Daoy (cell line): Measurements from ENCODE around the gene GPC5. TPM values are rescaled to one million over a fixed set of nuclear protein-coding genes. Genes with fewer than 3 reads are reported as not detected.
"Not testable (repeated sequence)": the region's sequence is repeated elsewhere in the genome, so short reads cannot be mapped to it uniquely, and the experiment has no call there.

Experiments used
- DNase-seq: peaks from one replicate; pipeline ENCODE4 v3.0.0-alpha.2; 2015; ENCODE audit warnings: low read depth
- total RNA-seq: library from RNA; depleted of rRNA; stranded (reverse); fragments of >200 nt; shearing (Covaris generic); gene quantifications from 2 replicates; pipeline ENCODE4 v1.2.3, GENCODE V29; 2014

Gene GPC5
- total RNA-seq, 1 experiment from 2014 or later: 0.06 TPM

DNA sequence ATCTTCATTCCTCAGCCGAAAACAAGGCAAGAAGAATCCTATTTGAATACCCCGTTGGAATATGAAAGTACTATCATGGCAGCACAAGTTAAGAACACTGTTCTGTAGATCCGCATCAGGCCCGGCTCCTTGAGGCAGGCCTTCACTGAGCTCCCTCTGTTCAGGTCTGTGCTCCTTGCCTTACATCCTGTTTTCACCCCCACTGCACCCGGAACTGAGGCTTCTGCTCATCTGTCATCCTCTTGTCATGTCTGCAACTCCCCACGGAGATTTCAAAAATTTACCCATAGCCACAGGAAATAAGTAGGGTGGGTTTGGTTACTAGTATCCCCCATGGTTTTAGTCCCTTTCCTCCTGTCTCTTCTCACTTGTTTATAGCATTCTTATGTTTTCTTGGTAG lies 861.9 kb downstream of the GPC5 start:
- no peak for DNase-seq

DNA sequence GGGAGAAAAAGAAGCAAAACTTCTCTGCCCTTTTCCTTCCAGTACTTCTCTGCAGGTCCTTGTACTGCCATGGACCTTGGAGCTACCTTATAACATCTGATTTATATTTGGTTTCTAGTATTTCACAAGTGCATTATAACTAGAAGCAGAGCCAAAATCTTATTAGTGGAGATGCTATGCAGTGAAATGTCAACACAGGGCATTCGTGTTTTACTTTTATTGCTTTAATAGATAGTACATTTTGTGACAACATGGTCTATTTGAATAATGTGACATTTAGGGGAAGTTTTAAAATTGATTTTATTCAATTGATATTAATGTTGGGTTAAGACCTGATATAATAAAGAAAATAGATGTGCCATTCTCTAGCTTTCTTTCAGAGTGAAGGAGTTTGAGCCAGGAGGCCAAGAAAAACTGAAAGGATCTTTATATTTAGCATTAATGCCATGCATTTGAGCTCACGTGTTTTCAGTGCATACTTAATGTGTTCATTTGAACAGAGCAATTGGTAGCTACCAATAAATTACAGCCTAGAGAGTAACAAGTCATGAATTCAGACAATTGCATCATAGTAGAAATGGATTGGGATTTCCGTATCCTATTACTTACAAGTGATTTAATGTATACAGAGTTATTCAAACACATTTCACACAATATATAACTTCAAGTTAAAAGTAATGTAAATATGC lies 863.8 kb downstream of the GPC5 start:
- no peak for DNase-seq

DNA sequence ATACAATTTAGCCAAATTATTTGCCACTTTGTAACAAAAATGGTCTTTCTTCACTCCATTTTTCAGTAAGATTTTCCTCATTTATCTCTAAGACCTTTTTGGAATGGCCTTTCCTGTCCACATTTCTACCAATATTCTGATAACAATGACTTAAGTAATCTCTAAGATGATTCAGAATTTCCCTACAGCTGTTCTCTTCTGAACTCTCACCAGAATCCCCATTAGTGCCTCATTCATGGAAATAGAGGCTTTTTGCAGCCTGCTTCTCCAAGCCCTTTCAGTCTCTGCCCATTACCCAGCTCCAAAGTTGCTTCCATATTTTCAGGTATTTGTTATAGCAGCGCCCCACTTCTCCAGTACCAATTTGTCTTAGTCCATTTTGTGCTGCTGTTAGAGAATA lies 867.0 kb downstream of the GPC5 start:
- no peak for DNase-seq

DNA sequence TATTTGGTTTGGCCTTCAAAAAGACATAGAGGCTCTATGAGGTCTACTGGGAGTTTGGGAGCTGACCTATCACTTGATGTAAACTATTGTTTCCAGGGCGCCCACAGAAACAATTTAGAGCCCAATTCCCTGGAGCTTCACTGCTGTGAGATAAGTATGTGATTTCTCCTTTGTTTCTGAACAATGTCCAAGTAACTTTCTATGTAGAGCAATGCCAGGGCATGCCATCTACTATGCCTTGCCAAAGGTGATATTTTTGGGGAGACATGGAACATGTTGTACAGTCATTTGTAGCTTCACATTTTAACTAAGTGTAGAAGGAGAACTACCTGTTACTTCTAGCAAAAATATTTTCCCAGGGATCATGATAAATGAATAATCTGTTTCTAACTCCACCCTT lies 872.6 kb downstream of the GPC5 start:
- DNase-seq: no peak

DNA sequence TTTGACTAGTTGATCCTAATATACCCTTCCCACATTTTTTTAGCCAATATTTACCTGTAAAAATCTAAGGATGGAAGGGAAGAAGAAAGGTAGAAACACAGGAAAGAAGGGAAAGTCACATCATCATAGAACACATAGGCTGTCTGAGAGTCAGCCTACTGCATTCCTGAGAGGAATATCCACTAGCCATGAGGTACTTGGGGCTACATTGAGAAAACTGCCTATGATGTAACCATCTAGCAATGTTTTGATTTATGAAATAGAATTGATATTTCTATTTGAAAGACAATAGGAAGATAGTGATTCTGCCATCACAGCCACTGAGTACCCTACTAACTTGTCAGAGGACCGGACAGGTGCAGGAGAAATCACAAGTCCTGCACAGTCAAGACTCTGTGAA lies 873.8 kb downstream of the GPC5 start:
- no peak for DNase-seq

DNA sequence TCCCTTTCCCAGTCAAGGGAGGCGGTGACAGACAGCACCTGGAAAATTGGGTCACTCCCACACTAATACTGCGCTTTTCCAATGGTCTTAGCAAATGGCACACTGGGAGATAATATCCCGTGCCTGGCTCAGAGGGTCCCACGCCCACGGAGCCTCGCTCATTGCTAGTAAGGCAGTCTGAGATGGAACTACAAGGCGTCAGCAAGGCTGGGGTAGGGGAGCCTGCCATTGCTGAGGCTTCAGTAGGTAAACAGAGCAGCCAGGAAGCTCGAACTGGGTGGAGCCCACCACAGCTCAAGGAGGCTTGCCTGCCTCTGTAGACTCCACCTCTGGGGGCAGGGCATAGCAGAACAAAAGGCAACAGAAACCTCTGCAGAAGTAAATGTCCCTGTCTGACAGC lies 882.6 kb downstream of the GPC5 start:
- not testable (repeated sequence) for DNase-seq

DNA sequence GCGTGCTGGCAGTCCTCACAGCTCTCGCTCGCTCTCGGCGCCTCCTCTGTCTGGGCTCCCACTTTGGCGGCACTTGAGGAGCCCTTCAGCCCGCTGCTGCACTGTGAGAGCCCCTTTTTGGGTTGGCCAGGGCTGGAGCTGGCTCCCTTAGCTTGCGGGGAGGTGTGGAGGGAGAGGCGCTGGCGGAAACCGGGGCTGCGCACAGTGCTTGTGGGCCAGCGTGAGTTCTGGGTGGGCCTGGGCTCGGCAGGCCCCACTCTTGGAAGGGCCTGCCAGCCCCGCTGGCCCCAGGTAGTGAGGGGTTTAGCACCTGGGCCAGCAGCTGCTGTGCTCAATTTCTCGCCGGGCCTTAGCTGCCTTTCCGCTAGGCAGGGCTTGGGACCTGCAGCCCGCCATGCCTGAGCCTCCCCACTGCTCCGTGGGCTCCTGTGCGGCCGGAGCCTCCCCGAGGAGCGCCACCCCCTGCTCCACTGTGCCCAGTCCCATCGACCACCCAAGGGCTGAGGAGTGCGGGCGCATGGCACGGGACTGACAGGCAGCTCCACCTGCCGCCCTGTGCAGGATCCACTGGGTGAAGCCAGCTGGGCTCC lies 892.4 kb downstream of the GPC5 start:
- not testable (repeated sequence) for DNase-seq

DNA sequence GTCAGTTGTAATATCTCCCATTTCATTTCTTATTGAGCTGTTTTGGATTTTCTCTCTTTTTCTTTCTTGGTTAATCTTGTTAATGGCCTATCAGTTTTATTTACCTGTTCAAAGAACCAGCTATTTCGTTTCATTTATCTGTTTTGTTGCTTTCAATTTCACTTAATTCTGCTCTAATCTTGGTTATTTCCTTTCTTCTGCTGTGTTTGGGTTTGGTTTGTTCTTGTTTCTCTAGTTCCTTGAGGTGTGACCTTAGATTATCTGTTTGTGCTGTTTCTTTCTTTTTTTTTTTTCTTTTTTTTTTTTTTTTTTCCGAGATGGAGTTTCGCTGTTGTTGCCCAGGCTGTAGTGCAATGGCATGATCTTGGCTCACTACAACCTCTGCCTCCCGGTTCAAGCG lies 896.1 kb downstream of the GPC5 start:
- DNase-seq: not testable (repeated sequence)

DNA sequence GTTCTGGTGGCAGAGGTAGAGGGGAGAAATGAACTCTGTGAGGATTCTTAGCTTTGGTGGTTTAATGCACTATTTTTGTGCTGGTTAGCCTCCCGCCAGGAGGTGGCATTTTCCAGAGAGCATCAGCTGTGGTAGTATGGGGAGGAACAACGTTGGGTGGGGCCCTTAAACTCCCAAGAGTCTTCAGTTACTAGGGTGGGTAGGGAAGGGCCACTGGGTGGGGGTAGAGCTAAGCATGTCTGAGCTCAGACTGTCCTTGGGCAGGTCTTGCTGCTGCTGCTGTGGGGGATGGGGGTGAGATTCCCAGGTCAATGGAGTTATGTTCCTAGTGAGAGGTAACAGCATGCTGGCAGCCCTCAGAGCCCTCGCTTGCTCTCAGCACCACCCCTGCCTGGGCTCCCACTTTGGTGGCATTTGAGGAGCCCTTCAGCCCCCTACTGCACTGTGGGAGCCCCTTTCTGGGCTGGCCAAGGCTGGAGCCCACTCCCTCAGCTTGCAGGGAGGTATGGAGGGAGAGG lies 897.8 kb downstream of the GPC5 start:
- DNase-seq: not testable (repeated sequence)

DNA sequence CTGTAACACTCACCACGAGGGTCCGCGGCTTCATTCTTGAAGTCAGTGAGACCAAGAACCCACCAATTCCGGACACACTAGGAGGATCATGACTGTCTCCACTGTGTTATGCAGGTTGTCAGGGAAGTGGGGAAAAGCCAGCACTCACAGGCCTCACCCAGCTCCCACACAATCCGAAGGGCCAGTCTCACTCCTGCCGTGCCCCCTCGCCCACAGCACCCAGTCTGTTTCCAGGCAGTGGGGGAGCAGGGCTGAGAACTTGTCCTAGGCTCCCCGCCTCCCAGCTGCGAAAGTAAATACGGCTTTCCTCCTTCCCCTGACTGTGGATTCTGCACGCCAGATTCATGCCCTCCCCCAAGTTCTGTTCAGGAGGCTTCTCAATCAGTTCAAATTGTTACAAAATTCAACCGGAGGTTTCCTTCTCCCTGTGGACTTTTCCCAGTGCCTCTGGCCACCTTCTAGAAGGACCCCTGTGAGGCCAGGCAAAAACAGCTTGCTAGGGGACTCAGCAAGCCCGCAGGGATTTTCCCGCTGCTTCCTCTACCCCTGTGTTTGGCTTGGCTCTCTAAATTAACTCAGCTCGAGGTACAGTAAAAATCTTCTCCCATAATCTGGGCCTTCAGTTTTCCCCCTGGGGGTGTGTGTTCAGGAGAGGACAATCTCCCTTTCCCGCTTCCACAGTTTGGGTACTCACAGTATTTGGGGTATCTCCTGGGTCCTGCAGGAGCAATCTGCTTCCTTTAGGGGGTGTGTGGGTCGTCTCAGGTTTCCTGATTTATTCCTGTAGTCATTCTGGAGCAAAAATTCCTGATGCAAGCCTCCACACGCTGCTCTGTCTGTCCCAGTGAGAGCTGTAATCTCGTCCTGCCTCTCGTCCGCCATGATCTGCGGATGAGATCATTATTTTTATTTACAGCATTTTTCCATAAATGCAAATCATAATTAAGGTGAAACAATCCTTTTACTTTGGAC lies 899.8 kb downstream of the GPC5 start:
- DNase-seq: no peak

DNA sequence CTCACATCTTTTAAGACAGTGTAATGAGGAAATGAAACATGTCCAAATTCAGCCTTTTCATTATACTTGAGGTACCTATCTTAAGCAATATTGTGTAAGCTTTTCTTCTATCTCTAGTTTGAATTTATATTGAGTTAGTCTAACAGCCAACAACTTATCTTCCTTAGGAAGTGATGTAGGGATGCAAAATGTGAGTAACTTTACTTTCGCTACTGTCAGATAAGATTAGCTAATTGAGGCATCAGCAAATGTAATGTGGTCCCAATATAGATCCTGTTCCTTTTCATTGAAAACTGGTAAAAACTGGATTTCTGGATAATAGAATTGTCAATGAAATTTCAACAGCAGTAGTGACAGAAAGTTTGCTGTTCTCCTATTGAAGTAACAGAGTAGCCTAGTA lies 902.2 kb downstream of the GPC5 start:
- DNase-seq: no peak

DNA sequence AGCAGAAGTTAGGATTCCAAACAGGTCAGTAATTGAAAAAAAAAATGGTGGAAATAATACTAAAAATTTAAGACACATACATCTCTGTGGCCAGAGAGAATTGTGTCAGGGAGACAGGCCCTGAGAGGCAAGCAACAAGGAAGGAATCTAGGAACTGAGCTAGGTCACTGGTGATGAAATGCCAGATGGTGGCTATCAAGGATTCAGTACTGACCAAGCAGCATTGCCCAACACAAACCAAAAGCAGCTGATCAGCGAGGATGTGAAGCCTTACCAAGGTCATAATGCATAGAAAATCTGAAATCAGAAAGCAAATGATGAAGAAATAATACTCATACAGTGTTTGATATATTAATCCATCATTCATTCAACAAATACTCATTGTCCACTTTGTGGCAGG lies 905.0 kb downstream of the GPC5 start:
- no peak for DNase-seq

DNA sequence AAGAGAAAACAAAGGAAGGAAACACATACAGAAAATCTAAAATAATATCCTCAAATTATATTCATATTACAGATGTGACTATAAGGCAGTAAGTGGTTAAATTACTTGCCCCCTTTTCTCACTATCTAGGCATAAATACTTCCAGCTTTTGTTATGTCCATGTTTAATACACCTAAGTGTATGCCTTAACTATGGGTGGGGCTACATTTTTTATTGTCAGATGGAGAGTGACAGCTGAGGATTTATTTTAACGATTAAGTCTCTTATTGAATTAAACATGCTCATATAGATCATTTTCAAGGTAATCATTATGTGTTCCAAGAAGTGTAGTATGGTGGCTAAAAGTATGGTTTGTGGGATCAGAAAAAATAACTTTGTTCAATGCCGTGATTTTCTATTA lies 909.3 kb downstream of the GPC5 start:
- no peak for DNase-seq

DNA sequence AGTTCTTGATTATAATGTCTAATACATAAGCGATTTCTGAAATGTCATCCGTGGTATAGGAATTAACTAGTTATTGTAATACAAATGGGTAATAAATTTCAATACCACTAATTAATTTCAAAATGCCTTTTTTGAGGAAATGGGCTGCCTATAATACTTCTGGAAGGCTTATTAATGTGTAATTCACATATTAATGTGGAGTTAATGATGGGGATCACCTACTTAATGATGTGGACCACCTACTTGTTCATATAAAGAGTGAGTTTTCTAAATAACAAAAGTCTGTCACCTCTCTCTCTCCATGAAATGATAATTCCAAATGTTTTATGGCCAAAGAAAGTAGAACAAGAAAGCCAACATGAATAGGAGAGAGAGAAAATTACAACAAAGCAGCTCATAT lies 914.4 kb downstream of the GPC5 start:
- no peak for DNase-seq

DNA sequence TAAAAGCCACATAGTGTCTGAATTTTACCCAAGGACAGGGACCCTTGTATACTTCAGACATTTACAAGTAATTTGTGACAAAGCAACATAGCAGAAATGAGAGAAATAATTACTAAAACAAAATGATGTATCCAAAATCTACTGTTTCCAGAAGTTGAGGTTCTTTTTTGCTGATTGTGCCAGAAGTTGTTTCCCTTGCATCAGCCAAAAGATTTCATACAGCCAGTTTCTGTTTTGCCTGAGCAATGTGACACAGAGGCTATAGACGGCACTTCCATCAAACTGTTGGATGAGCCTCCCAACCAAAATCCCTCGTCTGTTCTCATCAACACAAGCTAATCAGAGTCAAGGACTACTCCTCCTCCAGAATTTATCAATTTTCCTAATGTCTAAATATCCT lies 915.0 kb downstream of the GPC5 start:
- DNase-seq: no peak

DNA sequence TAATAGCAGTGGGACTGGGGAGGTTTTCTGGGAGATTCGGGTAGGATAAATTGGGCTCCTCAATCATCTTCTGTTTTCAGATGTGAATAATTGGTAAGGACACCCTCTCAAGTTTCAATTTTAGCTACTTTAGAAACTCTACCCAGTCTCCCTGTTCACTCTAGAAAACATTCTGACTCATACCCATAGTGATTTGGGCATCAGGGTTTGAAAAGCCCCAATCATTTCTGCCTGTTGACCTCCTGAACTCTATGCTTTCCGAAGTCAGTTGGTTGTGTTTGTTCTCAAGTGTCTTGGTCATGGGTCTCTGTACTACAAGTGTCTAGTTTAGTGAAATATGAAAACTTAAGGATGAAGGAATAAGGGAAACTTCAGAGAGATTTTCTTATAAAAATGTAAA lies 916.8 kb downstream of the GPC5 start:
- DNase-seq: no peak

DNA sequence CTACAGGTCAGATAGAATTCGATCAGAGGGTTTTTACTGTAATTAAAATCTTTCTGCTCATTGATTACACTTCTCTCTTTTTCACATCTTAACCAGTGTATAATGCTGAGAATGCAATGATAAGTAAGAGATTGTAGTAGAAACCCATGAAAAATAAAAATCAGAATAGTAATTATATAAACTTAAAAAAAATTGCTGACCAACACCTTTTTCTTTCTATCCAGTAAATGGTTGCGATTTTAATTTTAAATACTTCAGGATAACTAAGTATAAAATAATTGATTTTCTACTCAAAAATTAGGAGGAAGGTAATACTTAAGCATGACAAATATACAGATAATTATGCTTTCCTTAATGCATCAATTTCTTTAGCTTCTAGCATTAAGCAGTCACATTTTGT lies 917.6 kb downstream of the GPC5 start:
- no peak for DNase-seq

DNA sequence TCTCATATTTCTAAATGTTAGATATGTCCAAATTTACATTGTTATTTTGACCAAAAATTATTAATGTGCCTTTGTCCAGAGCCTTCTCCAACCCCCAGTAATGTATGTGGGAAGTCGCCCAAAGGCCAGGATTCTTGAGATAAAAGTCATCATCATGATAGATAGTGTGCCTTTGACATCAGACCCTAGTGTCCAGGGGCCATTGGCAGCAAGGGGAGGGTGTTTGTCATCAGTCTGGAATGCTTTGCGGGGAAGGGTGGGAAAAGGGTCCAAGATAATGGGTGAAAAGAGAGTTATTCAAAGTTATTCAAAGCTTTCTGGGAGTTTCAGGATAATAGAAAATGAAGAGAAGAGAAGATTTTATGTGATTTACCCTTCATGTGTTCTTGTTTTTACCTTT lies 918.6 kb downstream of the GPC5 start:
- DNase-seq: no peak

DNA sequence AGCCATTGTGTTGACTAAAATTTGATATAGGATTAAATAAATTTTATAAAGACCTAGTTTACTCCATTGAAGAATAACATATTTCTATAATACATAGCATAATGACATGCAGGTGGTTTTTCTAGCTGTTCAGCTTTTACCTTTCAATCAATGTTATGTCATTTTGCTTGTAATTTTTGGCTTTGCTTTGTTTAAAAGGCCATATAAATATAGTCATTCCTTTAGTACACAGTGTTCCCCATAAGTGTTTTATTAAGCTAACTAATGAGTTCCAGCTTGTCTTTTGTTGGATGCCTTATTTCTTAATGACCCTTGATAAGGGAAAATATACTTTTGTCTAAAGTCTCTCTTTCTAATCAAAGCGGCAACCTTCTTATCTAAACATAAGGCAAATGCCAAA lies 921.9 kb downstream of the GPC5 start:
- no peak for DNase-seq

DNA sequence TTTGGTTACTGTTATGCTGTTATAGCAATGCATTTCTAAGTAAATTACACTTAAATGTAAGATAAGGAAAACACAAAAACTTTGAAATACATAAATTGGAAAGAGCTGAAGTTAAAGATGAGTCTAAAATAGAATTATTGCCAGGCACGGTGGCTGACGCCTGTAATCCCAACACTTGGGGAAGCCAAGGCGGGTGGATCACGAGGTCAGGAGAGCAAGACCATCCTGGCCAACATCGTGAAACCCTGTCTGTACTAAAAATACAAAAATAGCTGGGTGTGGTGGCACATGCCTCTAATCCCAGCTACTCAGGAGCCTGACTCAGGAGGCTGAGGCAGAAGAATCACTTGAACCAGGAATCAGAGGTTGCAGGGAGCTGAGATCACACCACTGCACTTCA lies 922.8 kb downstream of the GPC5 start:
- no peak for DNase-seq

DNA sequence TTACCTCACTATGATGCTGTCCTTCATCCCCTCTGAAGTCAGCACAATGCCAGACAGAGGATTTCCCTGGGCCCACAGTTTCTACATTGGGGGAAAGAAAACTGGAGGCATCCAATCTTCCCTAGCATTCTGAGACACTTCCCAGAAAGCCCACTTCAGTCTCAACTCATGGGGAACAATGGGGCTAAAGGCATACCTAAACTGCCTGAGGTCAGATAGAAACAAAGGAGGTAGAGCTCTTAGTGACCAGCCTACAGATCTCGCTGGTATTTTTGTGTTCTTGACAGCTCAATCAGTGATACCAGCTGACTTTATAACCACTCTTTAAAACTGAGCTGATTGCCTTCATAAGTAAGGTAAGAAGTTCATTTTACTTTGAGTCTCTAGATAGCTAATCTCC lies 947.2 kb downstream of the GPC5 start:
- no peak for DNase-seq

DNA sequence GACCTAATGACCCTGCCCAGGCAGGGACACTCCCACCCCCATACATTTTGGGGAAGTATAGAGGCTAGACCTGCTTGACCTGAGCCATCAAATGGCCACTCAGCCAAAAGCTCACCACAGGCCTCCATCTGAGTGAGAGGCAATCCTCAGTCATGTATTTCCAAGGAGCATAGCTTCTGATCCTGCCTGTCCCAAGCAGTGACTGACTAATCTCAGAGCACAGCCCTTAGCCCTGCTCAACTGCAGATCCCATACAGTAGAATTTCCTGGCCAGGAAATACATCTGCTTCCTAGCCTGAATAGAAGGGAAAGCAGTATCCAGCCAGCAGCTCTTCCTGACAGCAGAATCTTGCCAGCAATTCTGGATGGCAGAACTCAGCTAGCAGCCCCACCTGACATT lies 947.6 kb downstream of the GPC5 start:
- DNase-seq: no peak

DNA sequence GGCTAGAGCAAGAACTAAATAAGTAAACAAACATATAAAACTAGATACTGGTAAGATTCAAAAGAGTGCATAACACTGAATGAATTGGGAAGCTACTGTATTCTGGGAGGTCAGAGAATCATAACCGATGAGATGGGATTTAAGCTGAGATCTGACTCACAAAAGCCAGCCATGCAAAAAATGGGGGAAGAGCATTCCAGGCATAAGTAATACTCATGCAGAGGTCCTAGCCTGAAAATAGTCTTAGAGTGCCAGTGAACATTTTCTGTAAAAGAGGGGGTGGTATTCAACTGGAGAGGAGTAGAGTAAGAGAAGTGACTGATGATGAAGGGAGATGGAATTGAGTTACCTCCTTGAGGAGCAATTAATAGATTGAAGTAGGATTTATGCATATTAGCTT lies 956.2 kb downstream of the GPC5 start:
- no peak for DNase-seq
